GM21737 (cell line): Measurements from ENCODE around the gene TDG.
"Not testable (repeated sequence)": the region's sequence is repeated elsewhere in the genome, so short reads cannot be mapped to it uniquely, and the experiment has no call there.

Experiments used
- ATAC-seq: cut with Tn5 transposase; IDR thresholded peaks from one replicate; pipeline ENCODE4 v1.9.1; 2021; ENCODE audit warnings: mild to moderate bottlenecking, moderate library complexity; ENCODE audit not compliant: unreplicated experiment

The TDG gene

DNA sequence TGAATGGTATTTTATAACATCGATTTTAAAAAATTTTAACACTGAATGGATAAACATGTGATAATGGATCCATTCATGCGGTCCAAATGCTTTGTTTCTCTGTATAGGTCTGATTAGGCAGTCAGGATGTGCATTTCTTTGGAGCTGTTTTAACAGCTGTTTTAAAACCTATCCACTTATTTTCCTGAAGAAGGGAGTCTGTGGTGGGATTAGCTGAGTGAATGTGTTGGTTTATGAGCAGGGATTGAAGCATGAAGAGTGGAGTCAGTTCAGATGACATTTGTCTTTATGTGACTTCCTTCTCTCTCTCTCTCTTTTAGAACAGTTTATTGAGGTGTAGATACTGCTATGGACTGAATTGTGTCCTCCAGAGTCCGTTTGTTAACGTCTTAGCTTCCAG, 46.7 kb downstream of the TDG start:
- no peak for ATAC-seq

DNA sequence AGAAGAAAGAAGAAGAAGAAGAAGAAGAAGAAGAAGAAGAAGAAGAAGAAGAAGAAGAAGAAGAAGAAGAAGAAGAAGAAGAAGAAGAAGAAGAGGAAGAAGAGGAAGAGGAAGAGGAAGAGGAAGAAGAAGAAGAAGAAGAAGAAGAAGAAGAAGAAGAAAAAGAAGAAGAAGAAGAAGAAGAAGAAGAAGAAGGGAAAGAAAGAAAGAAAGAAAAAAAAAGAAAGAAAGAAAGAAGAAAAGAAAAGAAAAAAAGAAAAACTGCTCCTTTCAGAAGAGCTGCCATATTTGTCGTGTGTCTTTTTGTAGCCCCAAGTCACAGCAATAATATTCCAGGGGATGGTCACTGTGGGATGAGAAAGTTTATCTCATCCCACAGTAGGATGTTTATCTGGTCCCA, 56.2 kb downstream of the TDG start:
- not testable (repeated sequence) for ATAC-seq

DNA sequence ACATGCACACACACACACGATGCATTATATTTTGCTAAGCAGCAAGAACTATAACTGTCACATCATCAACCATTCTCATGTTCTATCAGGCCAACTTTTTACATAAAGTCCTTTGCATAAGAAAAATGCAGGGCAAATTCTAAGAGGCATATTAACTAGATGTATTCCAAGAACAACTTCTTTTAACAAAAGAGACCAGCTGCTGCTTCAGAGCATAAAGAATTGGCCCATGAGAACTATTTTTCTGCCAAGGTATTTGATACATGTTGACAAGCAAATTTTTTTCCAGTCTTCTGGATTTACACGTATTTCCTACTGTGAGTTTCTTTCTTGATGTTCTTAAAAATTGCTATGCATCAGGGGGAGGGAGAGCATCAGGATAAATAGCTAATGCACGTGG, 57.1 kb downstream of the TDG start:
- no peak for ATAC-seq

DNA sequence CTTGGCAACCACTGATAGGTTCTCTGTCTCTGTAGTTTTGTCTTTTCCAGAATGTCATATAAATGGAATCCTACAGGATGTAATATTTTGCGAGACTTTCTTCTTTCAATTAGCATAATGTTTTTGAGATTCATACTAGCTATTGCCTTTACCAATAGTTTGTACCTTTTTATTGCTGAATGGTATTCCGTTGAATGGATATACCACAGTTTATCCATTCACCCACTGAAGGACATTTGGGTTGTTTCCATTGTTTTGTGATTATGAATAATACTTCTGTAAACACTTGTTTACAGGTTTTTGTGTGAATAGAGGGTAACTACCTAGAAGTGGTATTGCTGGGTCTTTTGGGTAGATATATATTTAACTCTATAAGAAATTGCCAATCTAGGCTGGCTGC, 58.0 kb downstream of the TDG start:
- ATAC-seq: no peak

DNA sequence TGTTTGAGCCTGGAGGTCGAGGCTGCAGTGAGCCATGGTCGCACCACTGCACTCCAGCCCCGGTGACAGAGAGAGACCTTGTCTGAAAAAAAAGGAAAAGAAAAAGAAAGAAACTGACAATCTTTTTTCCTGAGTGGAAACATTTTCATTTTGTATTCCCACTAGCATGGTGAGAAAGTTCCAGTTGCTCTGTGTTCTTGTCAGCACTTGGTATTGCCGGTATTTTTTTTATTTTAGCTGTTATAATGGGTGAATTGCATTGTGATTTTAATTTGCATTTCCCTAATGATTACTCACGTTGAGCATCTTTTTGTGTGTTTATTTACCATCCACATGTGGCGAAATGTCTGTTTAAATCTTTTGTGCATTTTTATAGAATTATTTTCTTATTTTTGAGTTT, 58.7 kb downstream of the TDG start:
- ATAC-seq: no peak

DNA sequence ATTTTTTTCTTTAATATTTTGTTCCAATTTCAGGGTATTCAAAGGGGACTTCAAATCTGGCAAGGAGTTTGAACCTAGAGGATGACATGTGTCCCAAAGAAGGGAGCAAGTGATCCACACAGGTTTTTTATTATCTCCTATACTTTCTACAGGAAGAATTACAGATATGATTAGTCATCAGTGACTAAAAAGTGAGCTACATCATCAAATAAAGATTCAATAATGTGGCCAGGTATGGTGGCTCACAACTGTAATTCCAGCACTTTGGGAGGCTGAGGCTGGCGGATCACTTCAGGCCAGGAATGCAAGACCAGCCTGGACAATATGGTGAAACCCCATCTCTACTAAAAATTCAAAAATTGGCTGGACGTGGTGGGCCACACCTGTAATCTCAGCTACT, 60.1 kb downstream of the TDG start:
- ATAC-seq: no peak

DNA sequence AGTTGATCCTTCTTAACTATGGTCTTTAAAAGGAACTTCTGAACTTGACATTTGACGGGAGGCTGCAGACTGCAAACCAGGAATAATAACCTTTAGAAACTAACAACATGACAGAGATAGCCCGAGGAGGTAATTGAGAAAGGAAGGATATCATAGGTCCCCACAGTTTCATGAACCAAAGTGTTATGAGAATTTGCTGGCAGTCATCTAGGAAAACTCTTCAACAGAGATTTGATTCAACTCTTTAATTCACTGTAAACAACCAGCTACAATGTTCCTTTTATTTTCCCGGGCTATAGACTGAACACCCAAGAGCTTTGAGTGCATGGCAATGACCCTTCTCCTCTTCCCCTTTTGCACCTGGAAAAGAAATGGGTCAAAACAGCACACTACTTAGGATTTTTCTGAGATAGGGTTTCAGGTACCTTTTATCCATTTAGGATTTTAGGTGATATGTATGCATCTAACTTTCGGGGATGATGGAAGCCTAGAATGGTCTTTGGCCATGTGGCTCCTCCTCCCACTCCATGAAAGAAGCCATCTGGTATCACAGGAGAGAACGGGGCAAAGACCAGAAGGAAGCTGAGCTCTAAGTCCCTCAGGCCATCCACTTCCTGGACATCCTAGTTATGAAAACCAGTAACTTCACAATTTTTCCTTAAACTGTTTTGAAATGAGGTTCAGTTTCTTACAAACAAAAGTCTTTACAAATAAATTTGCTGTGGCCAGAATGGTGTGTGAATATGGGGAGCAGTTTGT, 61.3 kb downstream of the TDG start:
- ATAC-seq: no peak

DNA sequence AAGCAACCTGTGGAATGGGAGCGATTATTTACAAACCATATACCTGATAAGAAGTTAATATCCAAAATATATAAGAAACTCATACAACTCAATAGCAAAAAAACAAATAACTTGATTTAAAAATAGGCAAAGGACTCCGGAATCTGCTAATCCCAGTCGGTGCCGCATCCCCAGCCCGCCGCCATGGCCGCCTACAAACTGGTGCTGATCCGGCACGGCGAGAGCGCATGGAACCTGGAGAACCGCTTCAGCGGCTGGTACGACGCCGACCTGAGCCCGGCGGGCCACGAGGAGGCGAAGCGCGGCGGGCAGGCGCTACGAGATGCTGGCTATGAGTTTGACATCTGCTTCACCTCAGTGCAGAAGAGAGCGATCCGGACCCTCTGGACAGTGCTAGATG, 64.9 kb downstream of the TDG start:
- ATAC-seq: not testable (repeated sequence)

DNA sequence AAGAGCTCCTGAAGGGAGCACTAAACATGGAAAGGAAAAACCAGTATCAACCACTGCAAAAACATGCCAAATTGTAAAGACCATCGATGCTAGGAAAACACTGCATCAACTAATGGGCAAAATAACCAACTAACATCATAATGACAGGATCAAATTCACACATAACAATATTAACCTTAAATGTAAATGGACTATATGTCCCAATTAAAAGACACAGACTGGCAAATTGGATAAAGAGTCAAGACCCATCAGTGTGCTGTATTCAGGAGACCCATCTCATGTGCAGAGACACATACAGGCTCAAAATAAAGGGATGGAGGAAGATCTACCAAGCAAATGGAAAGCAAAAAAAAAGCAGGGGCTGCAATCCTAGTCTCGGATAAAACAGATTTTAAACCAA, 70.5 kb downstream of the TDG start:
- not testable (repeated sequence) for ATAC-seq
